GM19193 (cell line): ENCODE measurements around the gene UGT1A1.

Source experiments
- POLR2A ChIP-seq: IDR thresholded peaks from 4 replicates; pipeline ENCODE4 v1.6.1; 2011; ENCODE audit not compliant: insufficient read depth, insufficient read length; ENCODE audit errors: extremely low read depth

Gene UGT1A1

DNA sequence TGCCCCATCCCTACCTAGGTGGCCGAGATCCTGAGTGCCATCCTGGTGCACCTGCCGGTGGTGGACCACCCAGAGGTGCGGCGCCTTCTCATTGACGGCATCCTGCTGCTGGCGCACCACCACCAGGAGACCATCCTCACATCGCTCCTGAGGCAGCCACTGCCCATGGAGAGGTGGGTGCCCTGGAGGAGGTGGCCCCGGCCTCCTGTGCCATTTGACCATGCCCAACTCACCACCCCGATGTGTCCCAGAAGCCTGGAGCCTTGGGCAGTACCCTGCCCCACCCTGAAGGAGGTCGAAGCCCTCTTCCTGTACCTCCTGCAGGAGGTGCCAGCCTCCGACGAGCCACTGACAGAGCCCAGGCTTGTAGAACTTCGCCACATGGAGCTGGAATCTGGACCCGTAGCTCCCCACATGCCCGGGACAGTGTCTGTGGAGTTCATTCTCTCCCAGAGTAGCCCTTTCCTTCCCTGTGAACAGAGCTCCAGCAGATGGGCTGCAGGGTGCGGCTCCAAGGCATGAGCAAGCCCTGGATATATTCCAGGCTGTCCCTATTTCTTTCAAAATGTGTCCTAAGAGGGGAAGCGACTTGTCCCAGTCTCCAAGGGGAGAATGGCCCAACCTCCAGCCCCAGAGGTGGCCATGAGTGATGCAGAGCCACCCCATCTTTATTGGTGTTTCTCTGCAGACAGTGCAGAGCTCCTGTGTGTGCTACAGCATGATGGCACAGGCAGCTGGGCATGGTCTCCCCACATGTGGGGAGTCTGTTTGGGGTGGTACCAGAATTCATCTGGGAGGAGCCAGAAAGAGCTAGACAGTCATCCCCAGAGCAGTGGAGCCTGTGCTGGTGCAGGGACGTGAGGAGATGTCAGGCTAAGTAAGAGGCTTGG is 60.1 kb downstream of the UGT1A1 start:
- TF ChIP-seq POLR2A = no peak

- TF ChIP-seq POLR2A = no peak
These were observed 60.7 kb downstream of the UGT1A1 start for GRCh38 chr2:233820774-233821105.

DNA sequence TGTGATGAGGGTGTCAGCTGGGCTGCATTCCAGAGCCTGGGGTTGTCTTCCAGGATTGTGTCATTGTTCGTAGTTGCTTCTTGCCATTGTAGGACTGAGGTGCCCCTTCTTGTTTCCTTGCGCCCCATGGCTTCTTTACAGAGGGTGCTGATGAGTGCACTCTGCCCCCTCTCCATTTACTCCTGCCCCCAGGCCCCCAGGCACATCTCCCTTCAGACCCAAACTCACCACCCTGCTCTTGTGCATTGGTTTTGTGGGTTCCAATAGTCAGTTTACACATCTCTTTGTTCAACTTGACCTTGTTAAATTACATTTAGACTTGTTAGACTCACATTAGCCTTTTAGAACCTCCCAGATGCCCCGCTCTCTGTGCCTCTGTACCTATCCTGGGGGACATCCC is 61.1 kb downstream of the UGT1A1 start:
- no peak for TF ChIP-seq POLR2A

DNA sequence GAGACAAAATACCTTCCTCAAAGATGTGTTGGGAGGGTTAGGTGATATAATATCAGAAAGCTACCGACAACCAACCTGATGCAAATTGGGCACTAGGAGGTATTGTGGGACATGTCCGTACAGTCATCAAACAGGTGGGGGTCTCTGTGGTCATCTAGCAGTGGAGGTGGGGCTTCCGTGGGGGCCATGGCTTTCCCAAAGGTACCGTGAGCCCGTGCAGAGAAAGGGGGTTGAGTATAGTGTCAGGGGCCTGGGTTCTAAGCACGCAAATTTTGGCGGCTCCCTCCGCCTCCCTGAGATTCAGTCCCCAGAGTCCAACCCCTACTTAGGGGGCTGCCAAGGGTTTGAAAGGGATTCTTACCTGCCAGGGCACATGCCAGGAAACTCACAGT is 61.6 kb downstream of the UGT1A1 start:
- no peak for TF ChIP-seq POLR2A

DNA sequence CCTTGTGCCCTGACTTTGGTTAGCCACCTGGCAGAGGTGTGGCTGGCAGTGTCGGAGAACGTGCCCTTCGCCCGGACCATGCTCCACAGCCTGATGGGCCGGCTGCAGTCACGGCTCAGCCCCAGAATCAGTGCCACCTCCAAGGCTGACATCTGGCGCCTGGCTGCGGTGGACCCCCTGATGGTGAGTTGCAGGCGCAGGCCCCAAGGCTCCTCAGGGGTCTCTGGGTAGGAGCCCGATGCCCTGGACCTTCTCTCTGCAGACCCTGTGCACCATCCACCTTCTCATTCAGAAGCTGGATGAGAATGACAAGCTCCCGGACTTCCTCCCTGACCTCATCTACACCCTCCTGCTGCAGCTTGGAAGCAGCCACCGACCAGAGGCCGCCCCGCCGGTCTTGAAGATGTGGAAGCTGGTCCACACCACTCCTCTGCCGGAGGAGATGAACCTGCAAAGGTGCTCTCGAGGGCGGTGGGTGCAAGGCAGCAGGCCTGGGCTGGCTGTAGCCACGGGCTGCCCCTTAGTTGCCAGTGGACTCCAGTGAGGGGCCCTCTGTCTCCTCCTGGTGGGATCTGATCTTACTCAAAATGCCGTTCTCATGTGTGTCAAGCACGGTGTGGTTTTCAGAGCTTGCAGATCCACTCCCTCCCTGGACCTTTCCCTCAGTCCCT is 62.2 kb downstream of the UGT1A1 start:
- TF ChIP-seq POLR2A = no peak
